H1 (cell line): ENCODE data around the gene NFASC. TPM values are rescaled to one million over a fixed set of nuclear protein-coding genes. Genes with fewer than 3 reads are reported as not detected.

Source experiments
- CTCF ChIA-PET: fragments of 300-600 bp; sonication (Branson Sonifier 250); formaldehyde crosslinking; loops from one replicate; lab custom pipeline; 2021; ENCODE audit not compliant: partially characterized antibody; lab: Charles Lee
- POLR2A ChIA-PET: fragments of 300-600 bp; sonication (Branson Sonifier 250); formaldehyde crosslinking; loops from one replicate; lab custom pipeline; 2021; ENCODE audit warnings: inconsistent platforms; ENCODE audit not compliant: partially characterized antibody; lab: Charles Lee
- DNase-seq, 2 experiments: peaks; one replicate each; pipeline versions ENCODE4 v3.0.0 to v3.0.0-alpha.2; 2010 to 2022; ENCODE audit warnings: low spot score in 2 of 2, low read depth in 1 of 2, mixed read lengths in 1 of 2
- FAIRE-seq: peaks from 2 replicates; lab custom pipeline; 2011; peaks lifted over from hg19 to GRCh38; lab: Jason Lieb, UNC
- H2AFZ ChIP-seq: 2 replicates; pipeline ENCODE4 v1.8.1; 2012; ENCODE audit warnings: low read length, inconsistent platforms
- H2AK5ac ChIP-seq: 2 replicates; pipeline ENCODE4 v1.6.1; 2013; ENCODE audit warnings: low read depth, low read length
- H2BK120ac ChIP-seq: replicated peaks from 2 replicates; pipeline ENCODE3; 2013; ENCODE audit warnings: low read depth, low read length, inconsistent platforms
- H2BK12ac ChIP-seq: 2 replicates; pipeline ENCODE4 v1.6.1; 2013; ENCODE audit warnings: low read depth, low read length
- H2BK15ac ChIP-seq: 2 replicates; pipeline ENCODE4 v1.6.1; 2013; ENCODE audit warnings: low read length
- H2BK20ac ChIP-seq: 2 replicates; pipeline ENCODE4 v1.6.1; 2013; ENCODE audit warnings: low read length
- H2BK5ac ChIP-seq: 2 replicates; pipeline ENCODE4 v1.6.1; 2013; ENCODE audit warnings: low read depth, low read length
- H3K14ac ChIP-seq: 2 replicates; pipeline ENCODE4 v1.6.1; 2013; ENCODE audit warnings: inconsistent platforms; ENCODE audit not compliant: insufficient read length
- H3K18ac ChIP-seq: 2 replicates; pipeline ENCODE4 v1.6.1; 2013; ENCODE audit warnings: low read length; ENCODE audit errors: extremely low read depth
- H3K23ac ChIP-seq: 2 replicates; pipeline ENCODE4 v1.6.1; 2013; ENCODE audit warnings: inconsistent platforms; ENCODE audit not compliant: insufficient read length
- H3K23me2 ChIP-seq: 2 replicates; pipeline ENCODE4 v1.6.1; 2013; ENCODE audit warnings: low read depth, low read length
- H3K27ac ChIP-seq: 2 replicates; pipeline ENCODE4 v1.6.1; 2011; ENCODE audit warnings: low read depth, low read length, inconsistent platforms
- H3K27me3 ChIP-seq, 4 experiments: replicated peaks in 1 of 4; 1 replicate in 1 of 4; 2 replicates in 3 of 4; pipeline versions ENCODE4 v1.6.1 to v1.8.1; 2011 to 2013; ENCODE audit warnings: low read length in 3 of 4, mild to moderate bottlenecking in 3 of 4, inconsistent platforms in 2 of 4, mixed read lengths in 2 of 4, moderate library complexity in 1 of 4; ENCODE audit not compliant: control insufficient read depth in 3 of 4, insufficient read depth in 3 of 4; ENCODE audit errors: extremely low read depth in 1 of 4
- H3K36me3 ChIP-seq, 4 experiments: 2 replicates each; pipeline versions ENCODE4 v1.6.1 to v1.8.1; 2011 to 2013; ENCODE audit warnings: mild to moderate bottlenecking in 4 of 4, low read length in 3 of 4, moderate library complexity in 2 of 4, control low read depth in 1 of 4, inconsistent platforms in 1 of 4; ENCODE audit not compliant: insufficient read depth in 4 of 4, control insufficient read depth in 2 of 4
- H3K4ac ChIP-seq: replicated peaks from 2 replicates; pipeline ENCODE3; 2013; ENCODE audit warnings: low read length, low read depth, mixed read lengths, inconsistent platforms; ENCODE audit not compliant: insufficient read length
- H3K4me1 ChIP-seq, 4 experiments: replicated peaks in 1 of 4; 1 replicate in 1 of 4; 2 replicates in 3 of 4; pipeline versions ENCODE4 v1.6.1 to v1.8.1; 2011 to 2013; ENCODE audit warnings: low read length in 3 of 4, inconsistent platforms in 2 of 4, mixed read lengths in 1 of 4; ENCODE audit not compliant: insufficient read depth in 4 of 4, control insufficient read depth in 3 of 4
- H3K4me2 ChIP-seq, 2 experiments: 2 replicates each; pipeline versions ENCODE4 v1.6.1 to v1.8.1; 2011 to 2013; ENCODE audit warnings: low read depth in 2 of 2, low read length in 2 of 2, control low read depth in 1 of 2, inconsistent platforms in 1 of 2, mild to moderate bottlenecking in 1 of 2; ENCODE audit not compliant: insufficient read depth in 1 of 2
- H3K4me3 ChIP-seq, 4 experiments: fragments of 200-600, 300-600 bp in 1 of 4; sonication (generic), shearing (Covaris generic), sonication (Bioruptor Twin) in 1 of 4; 2 replicates each; pipeline versions ENCODE4 v1.5.1 to v1.8.1; 2011 to 2016; ENCODE audit warnings: low read length in 4 of 4, low read depth in 3 of 4, control low read depth in 2 of 4, inconsistent platforms in 2 of 4, mild to moderate bottlenecking in 2 of 4, mixed read lengths in 1 of 4, moderate library complexity in 1 of 4; ENCODE audit not compliant: insufficient read depth in 2 of 4; ENCODE audit errors: extremely low read depth in 1 of 4
- H3K56ac ChIP-seq: replicated peaks from 2 replicates; pipeline ENCODE3; 2013; ENCODE audit warnings: low read depth, mild to moderate bottlenecking, mixed read lengths, low read length, inconsistent platforms; ENCODE audit not compliant: insufficient read length
- H3K79me1 ChIP-seq: 2 replicates; pipeline ENCODE4 v1.6.1; 2013; ENCODE audit warnings: low read depth, low read length, control low read depth
- H3K79me2 ChIP-seq, 2 experiments: 2 replicates each; pipeline versions ENCODE4 v1.6.1 to v1.8.1; 2012 to 2013; ENCODE audit warnings: low read length in 2 of 2, mild to moderate bottlenecking in 2 of 2, inconsistent platforms in 1 of 2; ENCODE audit not compliant: insufficient read depth in 2 of 2, control insufficient read depth in 1 of 2
- H3K9ac ChIP-seq, 4 experiments: replicated peaks in 1 of 4; 1 replicate in 1 of 4; 2 replicates in 3 of 4; pipeline versions ENCODE4 v1.6.1 to v1.8.1; 2011 to 2013; ENCODE audit warnings: low read depth in 3 of 4, low read length in 3 of 4, control low read depth in 2 of 4, mild to moderate bottlenecking in 2 of 4, moderate library complexity in 2 of 4, inconsistent platforms in 1 of 4; ENCODE audit errors: extremely low read depth in 1 of 4
- H3K9me3 ChIP-seq, 2 experiments: 2 replicates each; pipeline versions ENCODE4 v1.6.1 to v1.8.1; 2012 to 2013; ENCODE audit warnings: mild to moderate bottlenecking in 2 of 2, moderate library complexity in 2 of 2, control low read depth in 1 of 2, inconsistent platforms in 1 of 2, low read depth in 1 of 2, low read length in 1 of 2, mixed read lengths in 1 of 2; ENCODE audit not compliant: insufficient read depth in 2 of 2
- H4K20me1 ChIP-seq, 2 experiments: replicated peaks in 1 of 2; 2 replicates each; pipeline versions ENCODE3 to v1.8.1; 2011 to 2013; ENCODE audit warnings: inconsistent platforms in 2 of 2, low read length in 2 of 2, mild to moderate bottlenecking in 1 of 2; ENCODE audit not compliant: insufficient read depth in 2 of 2, control insufficient read depth in 1 of 2
- H4K5ac ChIP-seq: 2 replicates; pipeline ENCODE4 v1.6.1; 2013; ENCODE audit warnings: low read length, low read depth, mixed read lengths, inconsistent platforms; ENCODE audit not compliant: insufficient read length
- H4K8ac ChIP-seq: 2 replicates; pipeline ENCODE4 v1.8.0; 2013; ENCODE audit warnings: mild to moderate bottlenecking, moderate library complexity, low read length, inconsistent platforms; ENCODE audit not compliant: insufficient read depth; ENCODE audit errors: extremely low read depth
- H4K91ac ChIP-seq: replicated peaks from 2 replicates; pipeline ENCODE3; 2013; ENCODE audit warnings: low read length, mixed read lengths, inconsistent platforms; ENCODE audit not compliant: insufficient read length
- SAP30 ChIP-seq: fragments of 300-600 bp; sonication (generic); IDR thresholded peaks from 2 replicates; pipeline ENCODE4 v1.7.1; 2012; ENCODE audit warnings: low read length, moderate library complexity, mild to moderate bottlenecking, inconsistent platforms; ENCODE audit not compliant: insufficient read depth, insufficient replicate concordance
- WGBS, 2 experiments: shearing (Covaris generic) in 1 of 2; methylation state at CpG; one replicate each; pipeline versions ENCODE4 v1.1.6 to v1.1.7; 2013 to 2015; ENCODE audit warnings: low lambda C conversion rate in 2 of 2, mixed read lengths in 2 of 2, inconsistent platforms in 1 of 2, low coverage in 1 of 2, missing lambda C conversion rate in 1 of 2; ENCODE audit not compliant: insufficient replicate concordance in 2 of 2, insufficient coverage in 1 of 2, insufficient read length in 1 of 2; ENCODE audit errors: extremely low coverage in 1 of 2, missing lambda C conversion rate in 1 of 2; 5-methylcytosine and 5-hydroxymethylcytosine counted together
- polyA plus RNA-seq, 7 experiments: library from polyadenylated mRNA; depleted of rRNA in 3 of 7; stranded (reverse) in 5 of 7; unstranded in 2 of 7; fragments of >200 nt in 5 of 7; fragments of 200-250 nt in 2 of 7; gene quantifications; 1 replicate in 5 of 7; 2 replicates in 1 of 7; 4 replicates in 1 of 7; pipeline versions ENCODE4 v1.2.1 to v1.2.3, GENCODE V29; 2011 to 2013; ENCODE audit warnings: missing spikeins in 2 of 7, mixed read lengths in 2 of 7
- total RNA-seq: library from RNA; stranded (reverse); fragmentation: NEBNext Ultra II Directional; extraction: Animal tissue kit (Norgen Biotek cat#: 25700); gene quantifications from 2 replicates; pipeline ENCODE4 v1.2.1, GENCODE V29; 2021

NFASC gene
- total and polyA plus RNA-seq, 2 of the 8 experiments (the other 6 are each of a cell fraction or from before 2014, with no cell fraction given): 5.0 to 15.2 TPM

- Histone ChIP-seq H2BK5ac (no peak overlapping the region), H2AFZ (no peak overlapping the region), H4K5ac (no peak overlapping the region), H3K27ac (no peak overlapping the region), H2BK120ac (no peak overlapping the region), H3K9ac (no peak overlapping the region), H3K23me2 (no peaks in the 10 kb centered on the region), H2BK20ac (no peak overlapping the region), H3K18ac (no peak overlapping the region), H3K4ac (no peak overlapping the region), H3K79me1 (no peaks in the 10 kb centered on the region), H3K9me3 (no peaks in the 10 kb centered on the region), H4K8ac (no peak overlapping the region), H4K91ac (no peak overlapping the region), H3K14ac (no peak overlapping the region), H4K20me1 (no peaks in the 10 kb centered on the region), H2AK5ac (no peak overlapping the region), H2BK12ac (no peak overlapping the region), H3K4me1 (no peaks in the 10 kb centered on the region), H3K4me3 (no peak overlapping the region), H3K23ac (no peak overlapping the region), H3K79me2 (no peaks in the 10 kb centered on the region), H3K56ac (no peak overlapping the region), H3K36me3 (no peaks in the 10 kb centered on the region), H3K4me2 (no peak overlapping the region), H2BK15ac (no peak overlapping the region), H3K27me3 (no peaks in the 10 kb centered on the region)
- WGBS, 2 experiments: 88% methylated on average over 9 of the region's 9 CpGs; no CpG with 5 or more reads in 1 of the 2 experiments
- TF ChIP-seq SAP30: no peak
- FAIRE-seq (no peak), DNase-seq (no peak)
- ChIA-PET CTCF (interaction anchor here (0.6 to 38.9 kb wide), 8 partner anchors 8 to 250 kb away, joined by 3 to 1336 read pairs (median 4); no protein-coding TSS in a partner anchor), POLR2A (interaction anchor here (0.9 to 1.7 kb wide), 5 partner anchors 9 to 79 kb away, joined by 3 to 4 read pairs (median 3); no protein-coding TSS in a partner anchor)
These were observed 201.6 kb downstream of the NFASC start for GRCh38 chr1:205072286-205072685.

Other genes starting within 250 kb of the NFASC start
- 2.3 and 2.5 TPM in 2 replicates for gene LRRN2, start 185.1 kb upstream of the NFASC start, total RNA-seq
- gene LRRN2, start 185.1 kb upstream of the NFASC start, polyA plus RNA-seq (2011; rRNA removed): 1.8 and 2.0 TPM in 2 replicates
- 3.9 TPM in 2 replicates for gene CNTN2, start 172.3 kb downstream of the NFASC start, total RNA-seq
- gene CNTN2, start 172.3 kb downstream of the NFASC start, polyA plus RNA-seq (2011; rRNA removed): 1.2 and 2.3 TPM in 2 replicates
- gene TMEM81, start 213.6 kb downstream of the NFASC start, total RNA-seq: 5.8 and 5.9 TPM in 2 replicates
- 1.3 and 2.1 TPM in 2 replicates for gene TMEM81, start 213.6 kb downstream of the NFASC start, polyA plus RNA-seq (2011; rRNA removed)